HCT116 (cell line): ENCODE results near the gene C15orf39.

Source experiments
- EZH2 ChIP-seq: fragments of 200-600 bp; sonication (generic); IDR thresholded peaks from 2 replicates; pipeline ENCODE4 v1.6.1; 2017; ENCODE audit warnings: antibody characterized with exemption, mixed run types
- POLR2A ChIP-seq: IDR thresholded peaks from 2 replicates; pipeline ENCODE4 v1.7.0; 2011; ENCODE audit warnings: borderline replicate concordance; ENCODE audit not compliant: insufficient read depth, insufficient read length; ENCODE audit errors: extremely low read depth

- TF ChIP-seq EZH2 (no peak), POLR2A (no peak)
These were observed 27.7 kb downstream of the C15orf39 start for GRCh38 chr15:75229191-75230015.
